Eye (tissue), 1 donor: ENCODE measurements around the gene HYDIN.
"Not testable (repeated sequence)": the region's sequence is repeated elsewhere in the genome, so short reads cannot be mapped to it uniquely, and the experiment has no call there.

Source experiments
- DNase-seq: peaks from one replicate; pipeline ENCODE4 v3.0.0-alpha.2; 2015

HYDIN gene

GRCh38 chr16:71218306-71218963 lies 12.1 kb downstream of the HYDIN start:
- no peak for DNase-seq

DNA sequence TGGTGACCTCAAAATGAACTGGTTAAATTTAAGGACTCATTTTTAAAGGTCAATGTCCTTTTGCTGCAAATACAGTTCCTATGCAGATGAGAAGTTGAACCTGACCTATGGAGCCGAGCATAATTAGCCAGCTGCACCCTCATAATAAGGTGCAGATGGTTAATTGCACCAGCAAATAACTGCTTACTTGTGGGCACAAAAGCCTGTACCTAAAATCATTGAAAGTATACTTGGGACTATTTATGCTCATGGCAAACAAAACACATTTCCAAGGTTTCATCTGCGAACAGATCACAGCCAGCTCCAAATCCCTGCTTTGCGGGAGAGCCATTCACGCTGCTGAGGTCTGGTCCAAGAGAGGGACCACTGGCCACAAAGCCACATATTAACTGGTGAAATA lies 13.0 kb downstream of the HYDIN start:
- no peak for DNase-seq

DNA sequence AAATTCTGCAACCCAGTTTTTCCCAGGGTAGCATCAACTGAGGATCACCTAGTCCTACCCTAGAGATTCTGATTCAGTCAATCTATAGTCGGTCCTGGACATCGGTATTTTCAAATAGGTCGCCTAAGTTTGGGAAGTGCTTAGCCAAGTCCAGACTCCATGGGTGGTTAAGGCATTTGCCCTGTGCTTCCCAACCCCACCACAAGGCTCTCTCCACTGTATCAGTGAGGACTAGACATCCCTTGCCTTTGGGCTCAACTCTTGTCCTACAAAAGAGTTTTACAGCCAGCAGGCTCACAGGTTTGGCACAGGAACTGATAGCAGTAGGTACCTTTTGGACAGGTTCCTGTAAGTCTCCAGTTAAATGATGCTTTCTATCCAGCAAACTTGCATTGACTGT lies 13.8 kb downstream of the HYDIN start:
- DNase-seq = no peak

GRCh38 chr16:71214746-71215381 lies 15.7 kb downstream of the HYDIN start:
- DNase-seq = no peak

GRCh38 chr16:71205482-71206131 lies 24.9 kb downstream of the HYDIN start:
- DNase-seq = no peak

DNA sequence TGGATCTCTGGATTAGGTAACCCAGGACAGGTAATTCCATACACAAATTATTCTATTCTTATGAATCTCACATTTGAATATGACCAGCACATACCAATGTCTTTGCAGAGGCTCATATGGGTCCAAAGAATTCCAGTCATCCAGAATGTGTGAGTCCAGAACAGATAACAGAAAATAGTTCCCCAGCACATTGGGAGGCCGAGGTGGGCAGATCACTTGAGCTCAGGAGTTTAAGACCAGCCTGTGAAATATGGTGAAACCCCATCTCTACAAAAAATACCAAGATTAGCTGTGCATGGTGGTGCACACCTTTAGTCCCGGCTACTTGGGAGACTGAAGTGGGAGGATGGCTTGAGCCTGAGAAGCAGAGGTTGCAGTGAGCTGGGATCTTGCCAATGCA lies 26.9 kb downstream of the HYDIN start:
- no peak for DNase-seq

DNA sequence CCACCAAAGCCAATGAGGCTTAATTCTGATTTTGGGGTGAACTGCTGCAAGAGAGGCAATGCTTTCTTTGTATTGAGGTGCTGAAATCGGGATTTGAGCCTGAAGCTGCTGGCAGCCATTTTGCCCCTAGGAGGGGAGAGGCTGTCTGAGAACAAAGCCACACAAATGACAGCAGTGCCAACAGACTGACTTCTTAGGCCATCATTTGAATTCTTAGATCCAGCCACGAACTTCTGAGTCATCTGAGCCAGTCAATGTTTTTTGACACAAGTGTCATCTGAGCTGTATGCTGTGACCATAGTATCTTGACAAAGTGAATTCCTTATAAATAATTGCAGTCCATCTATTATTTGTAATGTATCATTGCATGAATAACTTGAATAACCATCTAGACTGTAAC lies 29.0 kb downstream of the HYDIN start:
- no peak for DNase-seq

DNA sequence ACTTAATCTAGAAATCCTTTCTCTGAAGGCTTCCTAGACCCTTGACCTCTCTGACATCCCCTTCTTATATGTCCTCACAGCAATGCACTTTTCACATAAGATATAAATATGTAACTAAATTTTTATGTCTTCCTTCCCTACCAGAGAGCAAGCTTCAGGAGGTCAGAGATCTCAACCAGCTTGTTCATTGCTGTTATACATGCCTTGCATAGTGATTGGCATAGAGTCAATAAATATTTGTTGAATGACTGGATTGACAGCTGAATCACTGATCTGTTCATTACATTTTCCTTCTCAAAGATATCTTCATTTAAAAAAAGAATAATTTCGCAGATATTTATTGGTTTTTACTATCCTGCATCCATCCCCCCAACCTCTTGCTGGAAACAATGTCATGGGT lies 29.5 kb downstream of the HYDIN start:
- DNase-seq = no peak

- no peak for DNase-seq
Measured at GRCh38 chr16:71198408-71198807, 32.1 kb downstream of the HYDIN start.

DNA sequence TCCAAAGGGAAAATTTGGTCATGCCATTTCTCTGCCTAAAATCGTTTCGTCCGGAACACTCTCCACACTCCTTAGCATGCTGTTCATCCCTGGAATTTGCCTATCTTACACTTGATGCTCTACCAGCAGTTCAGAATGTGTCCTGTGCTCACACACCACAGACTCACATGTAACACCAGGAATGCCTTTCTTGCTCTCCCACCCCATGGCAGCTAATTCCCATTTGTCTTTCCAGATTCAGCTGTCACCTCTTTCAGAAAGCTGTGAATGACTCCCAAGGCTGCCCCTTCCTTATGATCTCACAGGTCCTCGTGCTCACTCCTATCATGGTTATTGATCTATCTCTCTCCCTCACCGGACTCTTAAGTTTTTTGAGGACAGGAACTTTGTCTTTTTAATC lies 38.1 kb downstream of the HYDIN start:
- no peak for DNase-seq

- no peak for DNase-seq
Measured at GRCh38 chr16:71188956-71189712, 41.4 kb downstream of the HYDIN start.

- no peak for DNase-seq
Measured at GRCh38 chr16:71185347-71185746, 45.2 kb downstream of the HYDIN start.

- DNase-seq = no peak
Measured at GRCh38 chr16:71179569-71179968, 51.0 kb downstream of the HYDIN start.

DNA sequence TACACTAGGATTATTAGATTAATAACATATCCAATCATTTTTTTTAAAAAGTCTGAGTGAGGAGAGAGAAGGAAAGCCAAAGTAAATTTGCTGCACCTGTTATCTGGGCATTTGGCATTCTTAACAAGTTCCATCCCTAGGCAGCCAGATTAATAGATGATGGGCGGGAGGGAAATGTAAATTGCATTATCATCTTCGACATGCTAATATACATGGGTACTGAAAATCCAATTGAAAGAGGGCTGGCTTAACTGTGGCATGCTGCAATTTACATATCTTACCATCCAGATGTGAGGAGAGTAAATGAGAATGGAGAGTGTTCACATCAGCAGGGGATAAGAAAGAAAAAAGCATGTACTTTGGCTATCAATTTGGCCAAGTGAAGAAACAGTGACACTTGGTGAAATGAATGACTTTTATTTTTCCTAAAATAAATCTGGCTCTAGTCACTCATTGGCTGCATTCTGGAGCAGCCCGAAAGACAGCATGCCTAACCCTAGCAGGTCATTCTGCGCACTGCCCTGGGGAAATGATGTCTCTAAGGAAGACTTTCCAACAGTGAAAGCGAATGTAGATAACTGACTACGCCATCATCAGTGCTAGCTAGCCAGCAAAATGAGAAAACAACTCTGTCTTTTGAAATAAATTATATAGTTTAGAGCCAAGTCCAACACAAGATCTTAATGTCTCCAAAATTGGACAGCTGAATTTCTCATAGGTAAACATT lies 57.9 kb downstream of the HYDIN start:
- no peak for DNase-seq

- DNase-seq = not testable (repeated sequence)
Measured at GRCh38 chr16:71161007-71161406, 69.5 kb downstream of the HYDIN start.

DNA sequence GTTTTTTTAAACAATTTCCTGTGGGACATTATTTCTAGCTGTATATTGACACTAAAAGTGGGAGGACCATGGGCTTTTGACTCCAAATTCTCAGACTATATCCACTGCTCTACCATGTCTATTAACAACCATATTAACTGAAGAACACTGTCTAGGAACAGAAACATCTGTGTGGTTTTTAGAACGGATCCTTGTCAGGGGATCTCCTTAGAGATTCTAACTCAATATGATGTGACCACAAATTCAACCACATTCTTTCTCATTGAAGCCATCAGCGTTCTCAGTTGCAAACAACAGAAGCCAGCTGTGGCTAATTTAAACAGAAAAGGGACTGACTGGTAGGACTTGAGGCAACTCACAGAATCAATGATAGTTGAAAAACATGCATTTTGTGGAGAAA lies 73.2 kb downstream of the HYDIN start:
- DNase-seq = not testable (repeated sequence)

GRCh38 chr16:71153329-71153728 lies 77.2 kb downstream of the HYDIN start:
- DNase-seq = not testable (repeated sequence)

DNA sequence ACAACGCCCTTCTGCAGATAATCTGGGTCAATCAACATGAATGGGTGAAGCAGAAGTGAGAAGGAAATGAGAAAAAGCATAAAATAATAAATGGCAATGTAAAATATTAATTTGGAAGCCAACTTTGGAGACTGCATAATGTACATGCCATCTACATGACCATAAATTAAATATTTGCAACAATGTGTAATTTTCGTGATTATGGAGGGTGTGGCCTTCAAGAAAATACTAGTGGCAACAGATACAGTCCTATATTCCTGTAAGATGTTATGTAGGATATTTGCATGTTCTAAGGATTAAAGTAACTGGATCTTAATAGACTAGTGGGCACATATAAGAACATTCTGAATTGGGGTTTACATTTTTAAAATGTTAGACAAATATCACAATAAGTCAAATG lies 78.9 kb downstream of the HYDIN start:
- not testable (repeated sequence) for DNase-seq

GRCh38 chr16:71143246-71143645 lies 87.3 kb downstream of the HYDIN start:
- not testable (repeated sequence) for DNase-seq

DNA sequence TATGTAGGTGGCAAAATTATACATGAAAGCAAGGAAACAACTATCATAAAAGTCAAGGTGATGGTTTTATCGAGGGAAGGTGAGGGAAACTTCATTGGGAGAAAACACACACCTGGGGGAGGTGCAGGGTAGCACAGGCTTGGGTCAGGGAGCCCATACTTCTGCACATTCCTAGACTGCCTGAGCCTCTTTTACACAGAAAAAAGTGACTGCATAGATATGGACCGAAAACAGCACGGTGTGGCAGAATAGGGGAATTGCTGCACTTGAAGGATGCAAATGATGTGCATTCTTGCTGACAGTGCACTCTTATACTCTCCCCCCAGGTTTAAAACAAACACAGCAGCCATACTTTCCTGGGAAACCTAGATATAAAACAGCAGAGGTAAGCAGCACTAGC lies 120.0 kb downstream of the HYDIN start:
- DNase-seq = not testable (repeated sequence)

DNA sequence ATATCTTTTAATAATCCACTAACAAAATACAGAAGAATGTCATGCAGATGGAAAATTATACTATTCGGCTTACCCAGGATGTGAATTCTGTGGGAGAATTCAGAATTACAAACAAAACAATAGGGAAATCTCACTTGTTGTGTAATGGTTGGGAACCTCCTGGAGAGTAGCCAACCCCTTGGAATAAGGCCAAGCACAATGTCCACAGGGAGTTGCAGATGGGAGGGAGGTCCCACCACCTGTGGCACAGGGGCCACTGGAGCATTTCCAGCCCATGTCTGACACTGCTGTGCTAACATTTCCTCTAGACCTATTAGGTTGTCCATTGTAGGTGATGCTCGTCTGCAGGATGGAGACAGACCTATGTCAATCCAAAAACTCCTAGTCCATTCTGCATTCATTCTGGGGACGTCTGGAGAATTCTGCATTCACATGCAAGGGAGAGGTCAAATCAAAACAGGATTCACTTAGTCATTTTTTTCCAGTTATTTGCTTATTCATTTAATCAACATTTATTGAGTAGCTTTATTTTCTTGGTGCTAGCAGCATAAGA lies 120.8 kb downstream of the HYDIN start:
- DNase-seq = not testable (repeated sequence)

- not testable (repeated sequence) for DNase-seq
Measured at GRCh38 chr16:71105881-71106280, 124.6 kb downstream of the HYDIN start.

DNA sequence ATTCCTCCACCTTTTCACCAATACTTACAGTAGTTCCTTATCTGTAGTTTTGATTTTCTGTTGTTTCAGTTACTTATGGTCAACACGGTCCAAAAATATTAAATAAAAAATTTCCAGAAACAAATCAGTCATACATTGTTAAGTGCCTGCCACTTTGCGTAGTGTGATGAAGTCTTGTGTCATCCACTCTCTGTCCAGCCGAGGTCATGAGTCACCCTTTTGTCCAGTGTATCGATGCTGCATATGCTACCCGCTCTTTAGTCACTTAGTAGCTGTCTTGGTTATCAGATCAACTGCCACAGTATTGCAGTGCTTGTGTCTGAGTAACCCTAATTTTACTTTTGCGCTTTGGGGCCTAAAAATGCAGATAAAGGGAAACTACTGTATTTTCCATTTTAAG lies 146.9 kb downstream of the HYDIN start:
- not testable (repeated sequence) for DNase-seq
